Nucleus accumbens (tissue), 56 donors: ENCODE results near the gene SPEM1.
A peak's percentile ranks its signal among the peaks of the same experiment; 100 is the strongest.

ENCODE experiments used
- DNase-seq, 56 donors: peaks; one replicate each; lab custom pipeline; 2025; lab: John Stamatoyannopoulos, UW

The SPEM1 gene

DNA sequence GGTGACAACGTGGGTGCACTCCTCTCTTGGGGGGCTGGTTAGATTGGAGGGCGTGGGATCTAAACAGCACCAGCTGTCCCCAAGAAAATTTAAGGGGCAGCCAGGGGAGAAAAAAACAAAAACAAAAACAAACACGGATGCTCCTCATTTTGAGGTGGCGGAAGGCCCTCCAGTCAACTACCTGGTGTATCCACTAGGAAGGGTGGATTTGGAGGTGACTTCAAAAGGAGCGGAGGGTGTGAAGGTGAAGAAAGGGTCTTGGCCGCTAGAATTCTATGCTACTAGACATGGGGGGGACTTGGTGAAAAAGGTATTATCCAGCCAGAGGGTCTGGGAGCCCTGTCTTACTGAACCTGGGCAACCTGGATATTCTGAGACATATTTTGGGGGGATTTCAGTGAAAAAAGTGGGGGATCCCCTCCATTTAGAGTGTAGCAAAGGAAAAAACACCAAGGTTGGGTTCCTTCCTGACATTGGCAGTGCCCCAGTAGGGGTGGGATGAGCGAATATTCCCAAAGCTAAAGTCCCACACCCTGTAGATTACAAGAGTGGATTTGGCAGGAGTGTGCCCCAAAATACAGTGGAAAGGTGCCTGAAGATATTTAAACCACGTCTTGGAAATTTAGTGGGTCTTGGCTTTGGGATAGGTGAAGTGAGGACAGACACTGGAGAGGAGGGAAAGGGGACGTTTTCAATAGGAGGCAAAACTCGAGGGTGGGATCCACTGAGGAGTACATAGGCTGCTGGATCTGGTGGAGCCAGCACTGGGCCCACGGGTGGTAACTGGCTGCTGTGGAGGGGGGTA is 18.7 kb downstream of the SPEM1 start:
- DNase-seq = no peak

DNA sequence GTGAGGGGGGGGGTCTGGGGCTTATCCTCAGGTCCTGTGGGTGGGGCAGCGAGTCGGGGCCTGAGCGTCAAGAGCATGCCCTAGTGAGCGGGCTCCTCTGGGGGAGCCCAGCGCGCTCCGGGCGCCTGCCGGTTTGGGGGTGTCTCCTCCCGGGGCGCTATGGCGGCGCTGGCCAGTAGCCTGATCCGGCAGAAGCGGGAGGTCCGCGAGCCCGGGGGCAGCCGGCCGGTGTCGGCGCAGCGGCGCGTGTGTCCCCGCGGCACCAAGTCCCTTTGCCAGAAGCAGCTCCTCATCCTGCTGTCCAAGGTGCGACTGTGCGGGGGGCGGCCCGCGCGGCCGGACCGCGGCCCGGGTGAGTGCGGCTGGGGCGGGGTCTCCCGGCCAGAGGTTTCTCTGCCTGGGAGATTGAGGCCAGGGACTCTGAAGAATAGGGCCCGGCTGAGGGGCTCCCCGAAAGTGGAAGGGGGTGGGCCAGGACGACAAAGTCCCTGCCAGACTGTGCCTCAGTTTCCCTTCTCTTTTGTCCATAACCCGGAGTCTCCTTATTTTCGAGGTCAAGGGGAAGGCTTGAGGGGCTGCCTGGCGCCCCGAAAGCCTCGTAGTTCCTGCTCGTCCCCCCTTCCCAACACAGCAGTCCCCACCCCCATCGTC is 19.5 kb downstream of the SPEM1 start, which contains the start of gene FGF11:
FGF11 (plus strand) TSS at position 51 of the 651 bp plus-strand sequence; CDS start at position 160, 109 bp downstream.
- no peak for DNase-seq

DNA sequence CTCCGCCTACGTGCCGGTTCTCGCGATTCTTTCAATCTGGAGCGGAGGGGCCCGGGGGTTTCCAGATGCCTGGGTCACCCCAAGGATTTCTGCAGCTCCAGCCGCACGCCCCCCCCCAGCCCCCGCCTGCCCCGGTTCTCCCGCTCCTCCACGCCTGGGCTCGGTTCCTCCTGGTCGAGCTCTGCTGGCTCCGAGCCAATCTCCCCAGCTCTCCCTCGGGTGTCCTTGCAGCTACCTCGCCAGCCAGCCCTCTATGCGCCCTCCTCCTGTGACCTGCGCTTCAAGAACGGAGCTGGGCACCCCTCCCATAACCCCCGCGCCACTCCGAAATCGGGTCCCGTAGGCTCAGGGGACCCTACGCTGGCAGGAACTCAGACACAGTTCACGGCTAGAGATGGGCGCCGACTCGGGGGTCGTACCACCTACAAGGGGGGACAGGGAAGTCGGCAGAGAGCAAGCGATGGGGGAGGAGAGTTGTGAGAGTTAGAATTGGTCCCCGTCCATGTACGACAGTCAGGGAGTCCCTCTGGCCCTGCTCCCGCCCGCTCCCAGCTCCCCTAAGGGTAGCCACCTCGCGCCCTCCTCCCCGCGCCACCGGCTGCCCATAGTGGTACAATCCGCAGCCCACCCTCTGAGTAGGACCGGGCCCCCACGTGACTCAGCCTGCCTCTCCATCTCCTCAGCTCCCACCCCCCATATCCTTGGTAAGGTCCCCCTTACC is 20.1 kb downstream of the SPEM1 start:
- peak in 19 of 56 donors; percentile 5 to 65 (median 31) for DNase-seq

DNA sequence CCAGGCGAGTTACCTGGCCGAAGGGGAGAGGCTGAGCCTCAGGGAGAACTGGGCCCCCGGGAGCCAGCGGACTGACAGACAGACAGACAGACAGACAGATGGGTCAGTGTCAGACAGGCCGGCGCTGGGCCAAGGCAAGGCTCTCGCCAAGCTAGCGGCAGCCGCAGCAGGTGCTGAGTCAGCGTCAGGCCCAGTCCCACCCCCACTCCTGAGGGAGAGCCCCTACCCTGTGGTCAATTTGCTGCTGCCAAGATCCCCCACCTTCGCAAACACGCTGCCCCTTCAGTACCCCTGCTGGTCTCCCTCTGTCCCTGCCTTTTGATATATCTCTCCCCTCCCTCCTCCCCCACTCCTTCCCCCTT is 20.7 kb downstream of the SPEM1 start:
- peak in 16 of 56 donors; percentile 6 to 62 (median 30) for DNase-seq

DNA sequence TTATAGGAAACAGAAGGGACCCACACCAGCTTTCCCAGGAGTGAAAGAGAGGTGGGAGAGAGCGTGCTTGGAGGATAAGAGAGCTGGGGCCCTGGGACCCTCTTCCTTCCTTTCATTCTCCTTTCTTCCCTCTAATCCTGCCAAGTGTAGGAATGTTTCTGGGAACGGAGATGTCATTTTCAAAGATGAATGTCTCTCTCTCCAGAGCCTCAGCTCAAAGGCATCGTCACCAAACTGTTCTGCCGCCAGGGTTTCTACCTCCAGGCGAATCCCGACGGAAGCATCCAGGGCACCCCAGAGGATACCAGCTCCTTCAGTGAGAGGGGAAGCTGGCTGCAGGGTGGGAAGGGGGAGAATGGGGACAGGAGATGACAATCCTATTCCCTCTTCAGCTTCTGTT is 21.1 kb downstream of the SPEM1 start:
- DNase-seq = no peak

DNA sequence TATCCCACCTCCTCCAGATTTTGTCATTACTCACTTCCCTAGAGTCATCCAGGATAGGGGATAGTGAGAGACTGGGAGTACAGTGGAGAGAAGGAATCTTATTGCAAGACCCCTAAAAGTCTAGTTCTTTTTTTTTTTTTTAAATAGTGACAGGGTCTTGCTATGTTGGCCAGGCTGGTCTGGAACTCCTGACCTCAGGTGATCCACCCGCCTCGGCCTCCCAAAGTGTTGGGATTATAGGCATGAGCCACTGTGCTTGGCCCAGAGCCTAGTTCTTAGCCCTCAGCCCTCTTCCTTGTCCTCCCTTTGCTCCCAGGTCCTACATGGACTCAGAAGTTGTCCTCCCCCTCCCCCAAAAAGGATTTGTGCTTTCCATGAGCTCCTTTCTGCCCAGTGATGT is 22.0 kb downstream of the SPEM1 start:
- DNase-seq = no peak

DNA sequence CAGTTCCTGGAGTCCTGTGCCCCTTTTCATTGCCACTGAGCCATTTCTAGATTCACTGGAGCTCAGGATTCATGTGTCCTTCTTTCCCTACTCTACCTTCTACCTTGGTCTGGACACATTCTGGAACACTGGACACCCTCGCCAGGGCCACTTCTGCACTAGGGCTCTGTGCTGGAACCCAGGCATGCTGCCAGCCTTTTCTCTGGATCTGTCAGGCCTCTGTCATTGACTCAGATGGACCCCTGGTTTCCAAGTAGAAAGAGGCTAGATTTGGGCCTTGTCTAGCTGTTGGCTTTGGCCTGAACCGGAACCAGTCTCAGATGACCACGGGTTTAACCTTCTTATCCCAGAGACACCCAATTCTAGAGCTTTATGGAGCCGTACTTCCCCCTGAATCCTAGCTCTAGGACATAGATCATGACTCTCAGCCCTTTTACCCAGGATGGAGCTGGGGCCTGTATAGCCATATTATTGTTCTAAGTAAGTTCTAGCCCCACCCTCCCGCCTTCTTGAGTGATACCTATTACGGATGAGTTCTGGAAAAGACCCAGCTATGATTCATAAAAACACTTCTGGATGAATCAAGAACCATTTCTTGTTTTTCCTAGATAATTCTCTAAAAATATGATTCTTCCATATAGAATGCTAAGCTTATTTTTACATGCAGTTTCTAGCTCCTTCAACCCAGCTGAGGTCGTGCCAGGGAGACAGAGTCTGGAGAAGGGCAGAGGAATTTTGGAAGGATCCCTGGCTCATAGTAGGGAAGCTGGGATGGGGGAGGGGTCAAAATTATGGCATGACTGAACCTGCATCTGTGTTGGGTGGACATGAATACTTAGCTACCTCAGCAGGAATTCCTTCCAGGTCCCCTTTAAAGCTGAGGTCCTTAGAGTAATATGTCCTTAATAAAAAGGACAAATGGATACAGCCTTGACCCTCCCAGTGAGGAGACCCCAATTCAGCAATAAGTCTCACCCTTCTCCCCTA is 23.7 kb downstream of the SPEM1 start:
- no peak for DNase-seq

DNA sequence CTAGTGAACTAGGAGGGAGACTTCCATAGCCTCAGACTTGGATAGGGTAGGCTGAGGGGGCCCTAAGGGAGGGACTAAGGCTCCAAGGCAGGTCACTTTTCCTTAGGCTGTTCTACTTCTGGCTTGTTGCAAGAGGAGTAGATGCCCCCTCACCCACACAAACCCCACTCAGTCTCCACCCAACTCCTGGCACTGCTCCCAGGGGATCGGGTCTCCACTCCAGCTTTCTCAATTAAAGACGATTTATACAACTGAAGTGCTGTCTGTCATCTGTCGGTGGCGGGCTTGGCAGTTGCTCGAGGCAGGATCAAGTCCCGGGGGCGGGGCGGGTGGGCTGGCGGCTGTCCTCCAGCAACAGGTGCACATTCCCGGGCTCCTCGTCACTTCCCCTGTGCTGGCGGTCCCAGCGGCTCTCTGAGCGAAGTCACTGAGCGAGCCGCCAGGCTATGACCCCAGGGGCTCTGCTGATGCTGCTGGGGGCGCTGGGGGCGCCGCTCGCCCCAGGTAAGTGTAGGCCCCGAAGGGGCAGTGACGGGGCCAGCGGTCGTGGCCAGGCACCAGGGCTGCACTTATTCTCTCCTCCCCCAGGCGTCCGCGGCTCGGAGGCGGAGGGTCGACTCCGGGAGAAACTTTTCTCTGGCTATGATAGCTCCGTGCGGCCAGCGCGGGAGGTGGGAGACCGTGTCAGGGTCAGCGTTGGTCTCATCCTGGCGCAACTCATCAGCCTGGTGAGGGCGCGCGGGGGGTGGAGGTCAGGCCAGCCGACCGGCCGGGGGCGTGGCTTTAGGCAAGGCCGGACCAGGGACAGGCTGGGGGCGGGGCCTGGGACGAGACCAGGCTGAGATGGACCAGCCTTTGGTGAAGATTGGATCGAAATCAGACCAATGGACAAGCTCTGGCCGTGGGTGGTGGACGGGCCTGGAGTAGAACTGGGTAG is 24.8 kb downstream of the SPEM1 start, which contains the start of gene CHRNB1:
CHRNB1 (plus strand) TSS at position 380 of the 937 bp plus-strand sequence; CDS start at position 447, 67 bp downstream.
- DNase-seq = peak in 46 of 56 donors; percentile 23 to 85 (median 55)

DNA sequence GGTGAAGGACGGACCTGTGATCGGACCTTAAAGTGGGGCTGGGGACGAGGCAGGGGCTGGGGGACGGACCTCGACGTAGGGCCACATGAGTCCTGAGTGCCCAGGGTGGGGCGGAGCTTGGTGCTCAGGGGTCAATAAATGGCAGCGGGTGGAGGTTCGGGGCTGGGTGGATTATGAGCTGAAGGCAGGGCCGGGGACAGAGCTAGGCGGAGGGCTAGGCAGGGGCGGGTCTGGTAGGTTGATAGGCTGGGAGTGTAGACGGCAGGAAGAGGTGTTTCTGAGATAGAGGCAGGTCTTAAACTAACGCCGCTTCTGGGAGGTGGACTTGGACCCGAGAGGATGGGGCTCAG is 25.5 kb downstream of the SPEM1 start:
- DNase-seq = no peak

DNA sequence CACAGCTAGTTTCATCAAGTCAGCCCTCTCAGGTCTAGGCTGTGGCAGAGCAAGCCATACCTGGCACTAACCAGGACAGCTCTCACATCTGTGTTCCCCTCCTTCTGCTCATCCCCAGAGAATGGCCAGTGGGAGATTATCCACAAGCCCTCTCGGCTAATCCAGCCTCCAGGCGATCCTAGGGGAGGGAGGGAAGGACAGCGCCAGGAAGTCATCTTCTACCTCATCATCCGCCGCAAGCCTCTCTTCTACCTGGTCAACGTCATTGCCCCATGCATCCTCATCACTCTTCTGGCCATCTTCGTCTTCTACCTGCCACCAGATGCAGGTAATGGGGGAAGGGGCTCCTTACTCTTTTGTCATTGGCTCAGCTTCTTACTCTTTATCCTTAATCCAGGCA is 28.3 kb downstream of the SPEM1 start:
- DNase-seq = no peak

DNA sequence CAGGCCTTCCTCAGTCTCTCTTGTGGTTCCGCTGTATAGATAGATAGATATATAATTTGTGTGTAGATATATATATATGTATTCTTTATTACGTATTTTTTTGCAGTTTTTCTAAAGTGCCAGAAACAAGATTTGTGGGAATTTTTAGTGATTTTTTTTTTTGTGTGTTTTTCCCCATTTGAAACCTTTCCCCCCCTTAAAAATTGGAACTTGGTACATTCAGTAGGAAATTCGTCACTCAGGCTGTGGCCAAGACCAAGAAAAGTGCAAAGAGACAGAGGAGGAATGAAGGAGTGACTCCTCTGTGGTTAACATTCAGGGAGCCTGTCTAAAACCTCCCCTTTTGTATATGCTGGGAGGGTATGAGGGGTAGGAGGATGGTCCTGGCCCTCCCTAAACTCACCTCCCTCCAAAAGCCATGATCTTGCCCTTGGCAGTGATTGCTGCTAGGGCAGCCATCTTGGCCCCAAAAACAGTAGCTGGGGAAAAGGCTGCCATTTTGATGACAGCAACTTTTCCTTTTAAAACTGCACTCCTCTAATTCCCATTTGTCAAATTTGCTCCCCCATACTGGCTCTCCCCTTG is 39.9 kb downstream of the SPEM1 start:
- no peak for DNase-seq

DNA sequence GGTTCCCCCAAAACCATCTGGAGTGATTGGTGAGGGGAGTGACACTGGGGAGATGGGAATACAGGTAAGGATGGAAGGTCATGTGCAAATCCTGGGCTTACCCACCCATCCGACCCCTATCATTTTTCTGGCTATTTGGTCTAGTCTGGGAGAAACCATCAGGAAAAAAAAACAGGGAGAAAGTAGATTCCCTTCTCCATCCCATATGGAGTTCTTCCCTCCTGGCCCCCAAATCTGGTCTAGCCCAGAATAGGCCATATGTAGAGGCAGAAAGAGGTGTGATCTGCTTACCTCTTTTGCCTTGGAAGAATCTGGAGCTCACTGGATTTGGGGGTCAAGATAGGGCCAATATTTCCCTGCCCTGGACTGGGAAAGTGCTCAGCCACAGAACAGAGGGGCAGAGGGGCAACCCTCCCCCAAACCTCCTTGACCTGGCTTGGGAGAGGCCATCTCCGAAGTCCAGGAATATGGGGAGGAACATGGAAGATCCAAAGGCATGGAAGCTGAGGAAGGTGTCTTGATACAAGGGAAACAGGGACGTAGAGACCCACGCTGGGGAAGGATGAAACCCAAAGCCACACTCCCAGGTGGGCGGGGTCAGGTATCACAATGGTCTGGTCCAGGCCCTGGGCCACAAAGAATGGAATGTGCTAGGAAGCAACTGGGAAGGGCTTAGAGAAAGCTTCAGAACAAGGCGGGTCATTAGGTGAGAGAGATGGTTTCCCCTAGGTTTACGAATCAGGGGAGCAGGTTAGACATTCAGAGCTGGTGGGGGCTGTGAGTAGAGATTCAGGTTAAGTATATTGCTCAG is 40.9 kb downstream of the SPEM1 start:
- DNase-seq = no peak

DNA sequence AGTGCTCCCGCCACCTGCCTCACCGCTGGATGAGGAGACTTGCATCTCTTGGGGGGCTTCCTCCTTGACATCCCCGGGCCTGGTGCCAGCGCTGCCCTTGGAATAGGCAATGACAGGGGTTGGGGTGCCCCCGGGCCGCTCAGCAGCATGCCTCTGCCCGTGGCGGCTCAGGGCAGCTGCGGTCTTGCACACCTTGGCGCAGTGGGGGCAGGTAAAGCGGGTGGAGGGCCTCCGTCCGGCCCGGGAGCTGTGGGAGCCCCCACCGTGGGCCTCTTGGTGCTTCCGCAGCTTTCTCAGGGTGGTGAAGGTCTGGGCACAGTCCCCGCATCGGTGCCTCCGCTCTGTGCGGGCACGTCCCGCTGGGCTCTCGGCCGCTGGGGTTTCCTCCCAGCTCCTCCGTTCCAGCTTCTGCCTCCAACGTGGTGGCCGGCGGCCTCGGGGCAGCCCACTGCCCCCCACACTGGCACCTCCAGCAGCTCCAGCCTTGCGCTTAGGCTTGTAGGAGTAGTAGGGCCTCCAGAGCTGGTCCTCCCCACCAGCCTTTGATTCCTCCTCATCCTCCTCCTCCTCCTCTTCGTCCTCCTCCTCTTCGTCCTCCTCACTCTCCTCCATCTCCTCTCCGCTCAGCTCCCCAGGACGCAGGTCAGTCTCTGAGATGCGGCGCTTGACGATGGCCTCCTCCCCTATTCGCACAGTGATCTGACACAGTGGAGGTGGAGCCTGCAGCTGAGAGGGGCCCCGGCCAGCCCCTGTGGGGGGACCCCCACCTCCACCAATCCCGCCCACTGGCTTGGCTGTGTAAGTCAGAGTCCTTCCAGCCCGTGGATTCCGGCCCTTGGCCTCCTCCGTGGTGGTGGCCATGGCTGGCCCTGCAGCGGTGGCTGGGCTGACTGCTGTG is 42.6 kb downstream of the SPEM1 start:
- no peak for DNase-seq

DNA sequence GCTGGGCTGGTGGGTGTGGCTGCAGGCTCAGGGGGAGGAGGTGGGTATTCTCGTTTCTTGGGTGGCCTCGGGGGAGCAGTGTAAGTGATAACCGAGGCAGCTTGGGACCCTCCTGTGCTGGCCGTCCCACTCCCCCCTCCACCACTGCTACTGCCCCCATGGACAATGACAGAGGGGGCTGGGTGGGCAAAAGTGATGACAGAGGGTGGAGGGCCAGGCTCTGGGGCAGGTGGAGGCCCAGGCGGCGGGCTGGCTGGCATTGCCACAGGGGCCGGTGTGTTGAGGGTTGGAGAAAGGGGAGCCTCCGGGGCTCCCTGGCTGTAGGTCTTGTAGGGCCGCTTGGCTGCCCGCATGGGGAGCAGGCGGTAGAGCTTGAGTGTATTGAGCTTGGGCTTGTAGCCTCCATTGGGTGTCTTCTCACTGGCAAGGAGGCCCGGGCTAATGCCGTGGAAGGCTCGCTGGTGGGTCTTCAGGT is 43.3 kb downstream of the SPEM1 start:
- no peak for DNase-seq

DNA sequence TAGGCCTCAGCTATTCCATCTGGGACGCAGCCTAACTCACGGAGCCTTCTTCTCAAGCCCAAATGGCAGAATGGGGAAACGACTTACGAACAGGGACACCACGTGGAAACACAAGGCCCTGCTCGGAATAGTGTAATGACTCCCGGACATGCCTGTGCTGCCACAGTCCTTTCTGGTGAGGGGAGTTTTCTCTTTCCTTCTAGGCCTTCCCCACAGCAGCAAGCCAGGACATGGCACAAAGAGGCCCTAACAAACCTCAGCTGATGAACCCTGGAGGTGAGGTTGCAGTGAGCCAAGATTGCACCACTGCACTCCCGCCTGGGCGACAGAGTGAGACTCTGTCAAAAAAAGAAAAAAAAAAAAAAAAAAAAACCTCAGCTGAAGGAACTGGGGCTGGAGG is 44.0 kb downstream of the SPEM1 start:
- DNase-seq = no peak

DNA sequence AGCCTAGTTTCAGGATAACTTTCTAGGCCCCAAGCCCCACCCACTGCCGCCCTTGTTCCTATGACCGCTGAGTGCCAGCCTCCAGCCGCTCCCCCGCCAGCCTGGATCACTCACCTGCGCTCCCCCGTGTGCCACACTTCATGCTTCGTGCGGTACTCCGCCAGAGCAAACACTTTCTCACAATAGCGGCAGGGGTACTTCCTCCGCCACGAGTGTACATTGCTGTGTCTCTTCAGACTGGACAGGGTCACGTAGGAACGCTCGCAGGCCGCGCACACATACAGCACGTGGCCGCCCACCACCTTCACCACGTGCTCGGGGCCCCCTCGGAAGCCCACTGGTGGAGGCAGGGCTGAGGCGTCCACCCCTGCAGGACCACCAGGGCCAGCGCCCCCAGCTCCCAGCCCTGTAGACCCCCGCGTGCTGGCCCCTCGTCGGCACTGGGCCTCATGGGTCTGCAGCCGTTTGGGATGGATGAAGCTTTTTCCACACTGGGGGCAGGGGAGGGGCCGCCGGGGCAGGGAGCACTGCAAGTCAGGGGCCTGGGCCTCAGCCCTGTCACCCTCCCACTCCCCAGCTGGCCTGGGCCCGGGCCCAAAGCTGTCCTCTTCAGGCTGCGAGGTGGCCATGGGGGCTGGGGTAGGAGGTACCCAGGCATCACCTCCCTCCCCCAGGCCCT is 45.6 kb downstream of the SPEM1 start:
- DNase-seq = no peak
